HEK293 (cell line): ENCODE measurements around the gene NTF4.

Experiments
- HIC1 ChIP-seq: fragments of 450-650 bp; formaldehyde crosslinking; IDR thresholded peaks from 2 replicates; pipeline ENCODE4 v1.5.1; 2016; ENCODE audit warnings: missing biosample characterization, missing genetic modification characterization
- KLF10 ChIP-seq: fragments of 450-650 bp; IDR thresholded peaks from 2 replicates; pipeline ENCODE4 v1.5.1; 2018; ENCODE audit warnings: missing biosample characterization, mild to moderate bottlenecking, missing genetic modification characterization
- OSR2 ChIP-seq: fragments of 450-650 bp; formaldehyde crosslinking; IDR thresholded peaks from 2 replicates; pipeline ENCODE4 v1.5.1; 2016; ENCODE audit warnings: missing biosample characterization, missing genetic modification characterization
- REST ChIP-seq: fragments of 450-650 bp; formaldehyde crosslinking; IDR thresholded peaks from 2 replicates; pipeline ENCODE4 v1.5.1; 2016; ENCODE audit warnings: missing biosample characterization, missing genetic modification characterization
- SALL2 ChIP-seq: fragments of 450-650 bp; formaldehyde crosslinking; IDR thresholded peaks from 2 replicates; pipeline ENCODE4 v1.5.0; 2017; ENCODE audit warnings: missing biosample characterization, mild to moderate bottlenecking, missing genetic modification characterization, borderline replicate concordance
- TCF7L2 ChIP-seq: IDR thresholded peaks from 2 replicates; pipeline ENCODE4 v1.6.1; 2011; ENCODE audit warnings: low read depth, mild to moderate bottlenecking, inconsistent platforms, low read length, moderate library complexity, borderline replicate concordance
- YY2 ChIP-seq: fragments of 450-650 bp; formaldehyde crosslinking; IDR thresholded peaks from 2 replicates; pipeline ENCODE4 v1.5.1; 2016; ENCODE audit warnings: missing biosample characterization, missing genetic modification characterization
- ZBTB21 ChIP-seq: fragments of 450-650 bp; formaldehyde crosslinking; IDR thresholded peaks from 2 replicates; pipeline ENCODE4 v1.5.1; 2017; ENCODE audit warnings: missing biosample characterization, missing genetic modification characterization
- ZBTB48 ChIP-seq: fragments of 450-650 bp; formaldehyde crosslinking; IDR thresholded peaks from 2 replicates; pipeline ENCODE4 v1.5.1; 2016; ENCODE audit warnings: missing biosample characterization, missing genetic modification characterization
- ZEB2 ChIP-seq: fragments of 450-650 bp; formaldehyde crosslinking; IDR thresholded peaks from 2 replicates; pipeline ENCODE4 v1.5.1; 2016; ENCODE audit warnings: missing biosample characterization, missing genetic modification characterization
- ZFP37 ChIP-seq: fragments of 450-650 bp; formaldehyde crosslinking; IDR thresholded peaks from 2 replicates; pipeline ENCODE4 v1.5.1; 2016; ENCODE audit warnings: missing biosample characterization, missing genetic modification characterization
- ZNF10 ChIP-seq: fragments of 450-650 bp; formaldehyde crosslinking; IDR thresholded peaks from 2 replicates; pipeline ENCODE4 v1.5.1; 2017; ENCODE audit warnings: missing biosample characterization, missing genetic modification characterization
- ZNF169 ChIP-seq: fragments of 450-650 bp; formaldehyde crosslinking; IDR thresholded peaks from 2 replicates; pipeline ENCODE4 v1.5.1; 2016; ENCODE audit warnings: missing biosample characterization, missing genetic modification characterization
- ZNF19 ChIP-seq: fragments of 450-650 bp; formaldehyde crosslinking; IDR thresholded peaks from 2 replicates; pipeline ENCODE4; 2016; ENCODE audit warnings: missing biosample characterization, missing genetic modification characterization, low read depth
- ZNF211 ChIP-seq: fragments of 450-650 bp; formaldehyde crosslinking; IDR thresholded peaks from 2 replicates; pipeline ENCODE4 v1.5.1; 2016; ENCODE audit warnings: low read depth, missing biosample characterization, missing genetic modification characterization
- ZNF26 ChIP-seq: fragments of 450-650 bp; formaldehyde crosslinking; IDR thresholded peaks from 2 replicates; pipeline ENCODE4 v1.5.1; 2016; ENCODE audit warnings: missing biosample characterization, missing genetic modification characterization
- ZNF366 ChIP-seq: fragments of 450-650 bp; formaldehyde crosslinking; conservative IDR thresholded peaks from 2 replicates; pipeline ENCODE4 v1.5.1; 2016; ENCODE audit warnings: missing biosample characterization, missing genetic modification characterization
- ZNF391 ChIP-seq: fragments of 450-650 bp; formaldehyde crosslinking; IDR thresholded peaks from 2 replicates; pipeline ENCODE4 v1.5.1; 2016; ENCODE audit warnings: low read depth, missing biosample characterization, missing genetic modification characterization, borderline replicate concordance
- ZNF394 ChIP-seq: fragments of 450-650 bp; formaldehyde crosslinking; IDR thresholded peaks from 2 replicates; pipeline ENCODE4 v1.5.1; 2016; ENCODE audit warnings: missing biosample characterization, missing genetic modification characterization, mild to moderate bottlenecking, moderate library complexity, borderline replicate concordance
- ZNF510 ChIP-seq: fragments of 450-650 bp; formaldehyde crosslinking; IDR thresholded peaks from 2 replicates; pipeline ENCODE4 v1.5.1; 2018; ENCODE audit warnings: mild to moderate bottlenecking, missing genetic modification characterization, missing biosample characterization; ENCODE audit not compliant: insufficient replicate concordance
- ZNF600 ChIP-seq: fragments of 450-650 bp; formaldehyde crosslinking; IDR thresholded peaks from 2 replicates; pipeline ENCODE4 v1.5.1; 2016; ENCODE audit warnings: missing biosample characterization, missing genetic modification characterization
- TF ChIP-seq, protein P1 (sequence below): fragments of 450-650 bp; formaldehyde crosslinking; IDR thresholded peaks from 2 replicates; pipeline ENCODE4 v1.5.1; 2016; ENCODE audit warnings: missing biosample characterization, missing genetic modification characterization
- TF ChIP-seq, protein P2 (sequence below): fragments of 450-650 bp; formaldehyde crosslinking; IDR thresholded peaks from 2 replicates; pipeline ENCODE4 v1.5.1; 2016; ENCODE audit warnings: missing biosample characterization, missing genetic modification characterization
- TF ChIP-seq, protein P3 (sequence below): fragments of 450-650 bp; formaldehyde crosslinking; IDR thresholded peaks from 2 replicates; pipeline ENCODE4 v1.5.1; 2016; ENCODE audit warnings: missing biosample characterization, missing genetic modification characterization

NTF4 gene

DNA sequence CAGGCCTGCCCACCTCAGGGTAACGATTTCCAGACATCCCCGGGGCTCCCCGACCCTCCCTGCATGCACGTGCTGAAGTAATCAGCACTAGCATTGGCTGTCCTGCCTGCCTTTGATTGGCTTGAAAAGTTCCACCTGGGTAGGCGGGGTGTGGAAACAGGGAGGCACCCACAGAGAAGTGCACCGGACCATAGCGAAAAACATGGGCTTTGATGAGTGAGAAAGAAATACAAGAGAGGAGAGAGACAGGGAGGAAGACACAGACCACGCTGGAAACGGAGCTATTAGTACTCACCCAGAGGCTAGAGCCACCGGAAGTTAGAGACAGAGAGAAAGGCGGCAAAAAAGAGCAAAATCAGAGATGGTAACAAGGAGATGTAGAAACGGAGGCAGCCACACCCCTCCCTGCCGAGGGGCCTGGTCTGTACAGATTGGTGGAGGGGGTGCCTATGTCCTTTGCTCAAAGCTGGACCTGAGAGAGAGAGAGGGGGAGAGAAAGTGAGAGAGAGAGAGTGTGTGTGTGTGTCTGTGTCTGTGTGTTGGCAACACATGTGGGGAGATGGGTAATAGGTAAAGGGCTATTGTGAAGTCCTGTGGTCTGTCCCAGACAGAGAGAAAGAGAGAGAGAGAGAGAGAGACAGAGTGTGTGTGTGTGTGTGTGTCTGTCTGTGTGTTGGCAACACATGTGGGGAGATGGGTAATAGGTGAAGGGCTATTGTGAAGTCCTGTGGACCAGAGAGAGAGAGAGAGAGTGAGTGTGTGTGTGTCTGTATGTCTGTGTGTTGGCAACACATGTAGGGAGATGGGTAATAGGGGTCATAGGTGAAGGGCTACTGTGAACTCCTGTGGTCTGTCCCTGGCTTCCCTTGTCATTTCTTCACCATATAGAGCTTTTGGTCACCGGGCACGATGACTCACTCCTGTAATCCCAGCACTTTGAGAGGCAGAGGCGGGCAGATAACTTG, 43.4 kb downstream of the NTF4 start (continued):
- TF ChIP-seq, protein P1, sequence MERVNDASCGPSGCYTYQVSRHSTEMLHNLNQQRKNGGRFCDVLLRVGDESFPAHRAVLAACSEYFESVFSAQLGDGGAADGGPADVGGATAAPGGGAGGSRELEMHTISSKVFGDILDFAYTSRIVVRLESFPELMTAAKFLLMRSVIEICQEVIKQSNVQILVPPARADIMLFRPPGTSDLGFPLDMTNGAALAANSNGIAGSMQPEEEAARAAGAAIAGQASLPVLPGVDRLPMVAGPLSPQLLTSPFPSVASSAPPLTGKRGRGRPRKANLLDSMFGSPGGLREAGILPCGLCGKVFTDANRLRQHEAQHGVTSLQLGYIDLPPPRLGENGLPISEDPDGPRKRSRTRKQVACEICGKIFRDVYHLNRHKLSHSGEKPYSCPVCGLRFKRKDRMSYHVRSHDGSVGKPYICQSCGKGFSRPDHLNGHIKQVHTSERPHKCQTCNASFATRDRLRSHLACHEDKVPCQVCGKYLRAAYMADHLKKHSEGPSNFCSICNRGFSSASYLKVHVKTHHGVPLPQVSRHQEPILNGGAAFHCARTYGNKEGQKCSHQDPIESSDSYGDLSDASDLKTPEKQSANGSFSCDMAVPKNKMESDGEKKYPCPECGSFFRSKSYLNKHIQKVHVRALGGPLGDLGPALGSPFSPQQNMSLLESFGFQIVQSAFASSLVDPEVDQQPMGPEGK (tag by site-specific recombination): peak; percentile 81
- peak; percentile 89 for TF ChIP-seq ZNF600 (tag by site-specific recombination)
- TF ChIP-seq ZEB2: peak; percentile 42; the same call in 1 of the 2 replicates
- 0 out of 2 replicates have a peak, but pooled peaks have one; percentile 29 for TF ChIP-seq ZNF169 (tag by site-specific recombination)
- 0 out of 2 replicates have a peak, but pooled peaks have one; percentile 17 for TF ChIP-seq REST
- TF ChIP-seq OSR2 (tag by site-specific recombination): peak; percentile 79
- TF ChIP-seq, protein P2, sequence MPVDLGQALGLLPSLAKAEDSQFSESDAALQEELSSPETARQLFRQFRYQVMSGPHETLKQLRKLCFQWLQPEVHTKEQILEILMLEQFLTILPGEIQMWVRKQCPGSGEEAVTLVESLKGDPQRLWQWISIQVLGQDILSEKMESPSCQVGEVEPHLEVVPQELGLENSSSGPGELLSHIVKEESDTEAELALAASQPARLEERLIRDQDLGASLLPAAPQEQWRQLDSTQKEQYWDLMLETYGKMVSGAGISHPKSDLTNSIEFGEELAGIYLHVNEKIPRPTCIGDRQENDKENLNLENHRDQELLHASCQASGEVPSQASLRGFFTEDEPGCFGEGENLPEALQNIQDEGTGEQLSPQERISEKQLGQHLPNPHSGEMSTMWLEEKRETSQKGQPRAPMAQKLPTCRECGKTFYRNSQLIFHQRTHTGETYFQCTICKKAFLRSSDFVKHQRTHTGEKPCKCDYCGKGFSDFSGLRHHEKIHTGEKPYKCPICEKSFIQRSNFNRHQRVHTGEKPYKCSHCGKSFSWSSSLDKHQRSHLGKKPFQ: no peak
- peak; percentile 71; the same call in 1 of the 2 replicates for TF ChIP-seq ZNF10 (tag by site-specific recombination)
- TF ChIP-seq ZNF394 (tag by site-specific recombination): peak; percentile 14; the same call in 1 of the 2 replicates
- TF ChIP-seq TCF7L2: no peak
- peak; percentile 20; the same call in 1 of the 2 replicates for TF ChIP-seq ZNF391 (tag by site-specific recombination)
- no peak for TF ChIP-seq ZNF26 (tag by site-specific recombination)
- TF ChIP-seq KLF10: no peak
- peak; percentile 59; the same call in 1 of the 2 replicates for TF ChIP-seq ZBTB21 (tag by site-specific recombination)
- 0 out of 2 replicates have a peak, but pooled peaks have one; percentile 36 for TF ChIP-seq HIC1 (tag by site-specific recombination)
- peak; percentile 88 for TF ChIP-seq ZNF366
- no peak for TF ChIP-seq ZNF19 (tag by site-specific recombination)
- no peak for TF ChIP-seq ZNF510
- TF ChIP-seq ZBTB48 (tag by site-specific recombination): peak; percentile 67
- peak; percentile 73; the same call in 1 of the 2 replicates for TF ChIP-seq ZFP37 (tag by site-specific recombination)
- TF ChIP-seq SALL2 (tag by site-specific recombination): no peak
- TF ChIP-seq, protein P3, sequence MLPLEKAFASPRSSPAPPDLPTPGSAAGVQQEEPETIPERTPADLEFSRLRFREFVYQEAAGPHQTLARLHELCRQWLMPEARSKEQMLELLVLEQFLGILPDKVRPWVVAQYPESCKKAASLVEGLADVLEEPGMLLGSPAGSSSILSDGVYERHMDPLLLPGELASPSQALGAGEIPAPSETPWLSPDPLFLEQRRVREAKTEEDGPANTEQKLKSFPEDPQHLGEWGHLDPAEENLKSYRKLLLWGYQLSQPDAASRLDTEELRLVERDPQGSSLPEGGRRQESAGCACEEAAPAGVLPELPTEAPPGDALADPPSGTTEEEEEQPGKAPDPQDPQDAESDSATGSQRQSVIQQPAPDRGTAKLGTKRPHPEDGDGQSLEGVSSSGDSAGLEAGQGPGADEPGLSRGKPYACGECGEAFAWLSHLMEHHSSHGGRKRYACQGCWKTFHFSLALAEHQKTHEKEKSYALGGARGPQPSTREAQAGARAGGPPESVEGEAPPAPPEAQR (tag by site-specific recombination): 0 out of 2 replicates have a peak, but pooled peaks have one; percentile 44
- TF ChIP-seq ZNF211 (tag by site-specific recombination): 0 out of 2 replicates have a peak, but pooled peaks have one; percentile 55
- TF ChIP-seq YY2 (tag by site-specific recombination): peak; percentile 42; the same call in 1 of the 2 replicates
